Measurements from ENCODE around the gene LEF1.

GRCh38 chr4:108180513-108180912 lies 11.8 kb upstream of the LEF1 start:
- TF ChIP-seq, protein P1, sequence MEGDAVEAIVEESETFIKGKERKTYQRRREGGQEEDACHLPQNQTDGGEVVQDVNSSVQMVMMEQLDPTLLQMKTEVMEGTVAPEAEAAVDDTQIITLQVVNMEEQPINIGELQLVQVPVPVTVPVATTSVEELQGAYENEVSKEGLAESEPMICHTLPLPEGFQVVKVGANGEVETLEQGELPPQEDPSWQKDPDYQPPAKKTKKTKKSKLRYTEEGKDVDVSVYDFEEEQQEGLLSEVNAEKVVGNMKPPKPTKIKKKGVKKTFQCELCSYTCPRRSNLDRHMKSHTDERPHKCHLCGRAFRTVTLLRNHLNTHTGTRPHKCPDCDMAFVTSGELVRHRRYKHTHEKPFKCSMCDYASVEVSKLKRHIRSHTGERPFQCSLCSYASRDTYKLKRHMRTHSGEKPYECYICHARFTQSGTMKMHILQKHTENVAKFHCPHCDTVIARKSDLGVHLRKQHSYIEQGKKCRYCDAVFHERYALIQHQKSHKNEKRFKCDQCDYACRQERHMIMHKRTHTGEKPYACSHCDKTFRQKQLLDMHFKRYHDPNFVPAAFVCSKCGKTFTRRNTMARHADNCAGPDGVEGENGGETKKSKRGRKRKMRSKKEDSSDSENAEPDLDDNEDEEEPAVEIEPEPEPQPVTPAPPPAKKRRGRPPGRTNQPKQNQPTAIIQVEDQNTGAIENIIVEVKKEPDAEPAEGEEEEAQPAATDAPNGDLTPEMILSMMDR (IDR thresholded peaks at IDR 0.05), result no peak
- TF ChIP-seq EP300 (IDR thresholded peaks at IDR 0.05) (no peak), POLR2A (IDR thresholded peaks at IDR 0.05) (no peak)
